H9 (cell line): Measurements from ENCODE around the gene REEP1. TPM values are rescaled to one million over a fixed set of nuclear protein-coding genes. Genes with fewer than 3 reads are reported as not detected.

Source experiments
- DNase-seq: peaks from one replicate; pipeline ENCODE4 v3.0.0-alpha.2; 2017
- H2AFZ ChIP-seq: one replicate; pipeline ENCODE4 v1.6.1; 2013; ENCODE audit warnings: mild to moderate bottlenecking, low read length, control low read depth, moderate library complexity
- H2AK5ac ChIP-seq: 2 replicates; pipeline ENCODE4 v1.6.1; 2013; ENCODE audit warnings: low read length, control low read depth, mixed read lengths; ENCODE audit not compliant: insufficient read length
- H2BK120ac ChIP-seq: one replicate; pipeline ENCODE4 v1.6.1; 2013; ENCODE audit warnings: low read depth, mild to moderate bottlenecking, low read length, control low read depth, inconsistent platforms; ENCODE audit not compliant: poor library complexity, severe bottlenecking
- H2BK12ac ChIP-seq: 2 replicates; pipeline ENCODE4 v1.6.1; 2013; ENCODE audit warnings: low read length, control low read depth, mixed read lengths, low read depth; ENCODE audit not compliant: insufficient read length
- H2BK15ac ChIP-seq: 2 replicates; pipeline ENCODE4 v1.6.1; 2013; ENCODE audit warnings: low read depth, low read length, control low read depth
- H2BK20ac ChIP-seq: one replicate; pipeline ENCODE4 v1.6.1; 2013; ENCODE audit warnings: low read depth, mild to moderate bottlenecking, low read length, control low read depth, inconsistent platforms; ENCODE audit not compliant: poor library complexity, severe bottlenecking
- H2BK5ac ChIP-seq: 2 replicates; pipeline ENCODE4 v1.6.1; 2013; ENCODE audit warnings: low read length, control low read depth, mixed read lengths; ENCODE audit not compliant: insufficient read length
- H3K14ac ChIP-seq: 2 replicates; pipeline ENCODE4 v1.6.1; 2013; ENCODE audit warnings: low read length, control low read depth; ENCODE audit not compliant: insufficient read depth
- H3K18ac ChIP-seq: 2 replicates; pipeline ENCODE4 v1.6.1; 2013; ENCODE audit warnings: low read depth, mild to moderate bottlenecking, mixed read lengths, low read length, control low read depth; ENCODE audit not compliant: insufficient read length
- H3K23ac ChIP-seq: 2 replicates; pipeline ENCODE4 v1.6.1; 2013; ENCODE audit warnings: low read length, control low read depth, mixed read lengths, low read depth; ENCODE audit not compliant: insufficient read length
- H3K23me2 ChIP-seq: 2 replicates; pipeline ENCODE4 v1.6.1; 2013; ENCODE audit warnings: low read depth, mild to moderate bottlenecking, mixed read lengths, low read length, control low read depth; ENCODE audit not compliant: insufficient read length, poor library complexity, severe bottlenecking
- H3K27ac ChIP-seq: 2 replicates; pipeline ENCODE4 v1.5.1; 2013; ENCODE audit warnings: low read length, control low read depth, mixed read lengths, low read depth; ENCODE audit not compliant: insufficient read length
- H3K27me3 ChIP-seq: 2 replicates; pipeline ENCODE4 v1.6.1; 2013; ENCODE audit warnings: low read length, control low read depth, inconsistent platforms; ENCODE audit not compliant: insufficient read depth
- H3K4ac ChIP-seq: 2 replicates; pipeline ENCODE4 v1.6.1; 2013; ENCODE audit warnings: low read depth, mild to moderate bottlenecking, control low read depth, inconsistent platforms, low read length, moderate library complexity
- H3K4me1 ChIP-seq: 2 replicates; pipeline ENCODE4 v1.6.1; 2013; ENCODE audit warnings: low read length, control low read depth, inconsistent platforms; ENCODE audit not compliant: insufficient read depth
- H3K4me2 ChIP-seq: 2 replicates; pipeline ENCODE4 v1.6.1; 2013; ENCODE audit warnings: low read length, control low read depth, mixed read lengths; ENCODE audit not compliant: insufficient read length, insufficient read depth
- H3K56ac ChIP-seq: 2 replicates; pipeline ENCODE4 v1.6.1; 2013; ENCODE audit warnings: low read depth, mild to moderate bottlenecking, mixed read lengths, low read length, control low read depth; ENCODE audit not compliant: insufficient read length
- H3K79me1 ChIP-seq: 2 replicates; pipeline ENCODE4 v1.6.1; 2013; ENCODE audit warnings: low read depth, mild to moderate bottlenecking, moderate library complexity, low read length, control low read depth, inconsistent platforms; ENCODE audit not compliant: insufficient read depth, poor library complexity, severe bottlenecking
- H3K79me2 ChIP-seq: 2 replicates; pipeline ENCODE4 v1.6.1; 2013; ENCODE audit warnings: low read length, control low read depth, inconsistent platforms; ENCODE audit not compliant: insufficient read depth
- H3K9ac ChIP-seq: 2 replicates; pipeline ENCODE4 v1.6.1; 2013; ENCODE audit warnings: low read length, control low read depth, mixed read lengths; ENCODE audit not compliant: insufficient read length; ENCODE audit errors: extremely low read depth
- H3K9me3 ChIP-seq: one replicate; pipeline ENCODE4 v1.6.1; 2013; ENCODE audit warnings: low read depth, low read length, inconsistent platforms; ENCODE audit not compliant: control insufficient read depth
- H3T11ph ChIP-seq: one replicate; pipeline ENCODE4 v1.6.1; 2013; ENCODE audit warnings: mild to moderate bottlenecking, low read length, control low read depth, inconsistent platforms
- H4K20me1 ChIP-seq: one replicate; pipeline ENCODE4 v1.6.1; 2013; ENCODE audit not compliant: control insufficient read depth, insufficient read length, insufficient read depth
- H4K5ac ChIP-seq: 2 replicates; pipeline ENCODE4 v1.6.1; 2013; ENCODE audit warnings: low read depth, mild to moderate bottlenecking, mixed read lengths, low read length, control low read depth; ENCODE audit not compliant: insufficient read length
- H4K8ac ChIP-seq: replicated peaks from 2 replicates; pipeline ENCODE4 v1.6.1; 2013; ENCODE audit warnings: low read length, control low read depth, mixed read lengths, low read depth; ENCODE audit not compliant: insufficient read length
- H4K91ac ChIP-seq: 2 replicates; pipeline ENCODE4 v1.6.1; 2013; ENCODE audit warnings: low read depth, mild to moderate bottlenecking, moderate library complexity, mixed read lengths, low read length, control low read depth; ENCODE audit not compliant: insufficient read length
- H3K27ac Mint-ChIP-seq, 3 experiments: 2 replicates in 2 of 3; 3 replicates in 1 of 3; pipeline ENCODE4 v1.8.0; 2020 to 2021; ENCODE audit warnings: mixed read lengths in 3 of 3, mild to moderate bottlenecking in 1 of 3, moderate library complexity in 1 of 3
- H3K27me3 Mint-ChIP-seq: 2 replicates; pipeline ENCODE4 v1.8.0; 2021; ENCODE audit warnings: low read depth, mild to moderate bottlenecking, moderate library complexity, mixed read lengths
- H3K36me3 Mint-ChIP-seq, 3 experiments: 2 replicates in 2 of 3; 3 replicates in 1 of 3; pipeline ENCODE4 v1.8.0; 2020 to 2021; ENCODE audit warnings: low read depth in 3 of 3, mixed read lengths in 3 of 3; ENCODE audit not compliant: insufficient read depth in 1 of 3
- H3K4me1 Mint-ChIP-seq, 2 experiments: 2 replicates each; pipeline ENCODE4 v1.8.0; 2020; ENCODE audit warnings: mixed read lengths in 2 of 2
- H3K4me3 Mint-ChIP-seq, 2 experiments: 2 replicates in 1 of 2; 3 replicates in 1 of 2; pipeline ENCODE4 v1.8.0; 2020 to 2021; ENCODE audit warnings: mild to moderate bottlenecking in 2 of 2, mixed read lengths in 2 of 2, moderate library complexity in 1 of 2
- H3K9me3 Mint-ChIP-seq, 2 experiments: 2 replicates in 1 of 2; 3 replicates in 1 of 2; pipeline ENCODE4 v1.8.0; 2020; ENCODE audit warnings: mild to moderate bottlenecking in 2 of 2, mixed read lengths in 2 of 2, moderate library complexity in 1 of 2
- WGBS: extraction: QIAGEN DNeasy Blood & Tissue Kit; methylation state at CpG from one replicate; pipeline ENCODE4 v1.1.7; 2013; ENCODE audit warnings: missing lambda C conversion rate, low lambda C conversion rate, mixed read lengths; ENCODE audit not compliant: insufficient read length; ENCODE audit errors: extremely low coverage; 5-methylcytosine and 5-hydroxymethylcytosine counted together
- total RNA-seq: library from RNA; stranded (reverse); gene quantifications from 2 replicates; pipeline ENCODE4 v1.2.1, GENCODE V29; 2021
- TF ChIP-seq, protein P1 (sequence below): fragments of 200-600 bp; sonication (generic); conservative IDR thresholded peaks from 3 replicates; pipeline ENCODE4 v1.8.0; 2021; ENCODE audit warnings: antibody characterized with exemption, mild to moderate bottlenecking

REEP1 gene
- total RNA-seq, 1 experiment from 2014 or later = 1.3 TPM

GRCh38 chr2:86308984-86309695 lies 28.3 kb downstream of the REEP1 start:
- Histone ChIP-seq H2AFZ (no peak overlapping the region), H2BK120ac (no peak overlapping the region), H3K27ac (no peak overlapping the region), H3K9me3 (no peaks in the 10 kb centered on the region), H3K4ac (no peak overlapping the region), H3K18ac (no peak overlapping the region), H2BK5ac (no peak overlapping the region), H3K79me2 (no peaks in the 10 kb centered on the region), H2BK15ac (no peak overlapping the region), H3K23ac (no peak overlapping the region), H4K5ac (no peak overlapping the region), H4K8ac (no peak overlapping the region), H4K20me1 (no peaks in the 10 kb centered on the region), H3K56ac (no peak overlapping the region), H3K9ac (no peak overlapping the region), H3K27me3 (no peaks in the 10 kb centered on the region), H3K23me2 (no peaks in the 10 kb centered on the region), H2BK20ac (no peak overlapping the region), H2BK12ac (no peak overlapping the region), H3K79me1 (no peaks in the 10 kb centered on the region), H3K14ac (no peak overlapping the region), H2AK5ac (no peak overlapping the region), H3T11ph (no peak overlapping the region), H3K4me1 (no peaks in the 10 kb centered on the region), H3K4me2 (no peak overlapping the region), H4K91ac (no peak overlapping the region)
- H3K4me1 Mint-ChIP-seq = peaks cover 12 to 15% of the 10 kb centered on the region in 2 experiments
- H3K27me3 Mint-ChIP-seq = peaks cover 18% of the 10 kb centered on the region
- H3K27ac Mint-ChIP-seq = no peak overlapping the region; a peak in 1 of 7 replicates
- H3K36me3 Mint-ChIP-seq = no peaks in the 10 kb centered on the region
- H3K4me3 Mint-ChIP-seq = no peak overlapping the region
- no peak for DNase-seq
- TF ChIP-seq, protein P1, sequence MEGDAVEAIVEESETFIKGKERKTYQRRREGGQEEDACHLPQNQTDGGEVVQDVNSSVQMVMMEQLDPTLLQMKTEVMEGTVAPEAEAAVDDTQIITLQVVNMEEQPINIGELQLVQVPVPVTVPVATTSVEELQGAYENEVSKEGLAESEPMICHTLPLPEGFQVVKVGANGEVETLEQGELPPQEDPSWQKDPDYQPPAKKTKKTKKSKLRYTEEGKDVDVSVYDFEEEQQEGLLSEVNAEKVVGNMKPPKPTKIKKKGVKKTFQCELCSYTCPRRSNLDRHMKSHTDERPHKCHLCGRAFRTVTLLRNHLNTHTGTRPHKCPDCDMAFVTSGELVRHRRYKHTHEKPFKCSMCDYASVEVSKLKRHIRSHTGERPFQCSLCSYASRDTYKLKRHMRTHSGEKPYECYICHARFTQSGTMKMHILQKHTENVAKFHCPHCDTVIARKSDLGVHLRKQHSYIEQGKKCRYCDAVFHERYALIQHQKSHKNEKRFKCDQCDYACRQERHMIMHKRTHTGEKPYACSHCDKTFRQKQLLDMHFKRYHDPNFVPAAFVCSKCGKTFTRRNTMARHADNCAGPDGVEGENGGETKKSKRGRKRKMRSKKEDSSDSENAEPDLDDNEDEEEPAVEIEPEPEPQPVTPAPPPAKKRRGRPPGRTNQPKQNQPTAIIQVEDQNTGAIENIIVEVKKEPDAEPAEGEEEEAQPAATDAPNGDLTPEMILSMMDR = no peak
- no peaks in the 10 kb centered on the region for H3K9me3 Mint-ChIP-seq
- no CpG with 5 or more reads among the region's 10 CpGs for WGBS
